Subcutaneous adipose tissue (tissue), 4 donors: Measurements from ENCODE around the gene ANKK1. TPM values are rescaled to one million over a fixed set of nuclear protein-coding genes. Genes with fewer than 3 reads are reported as not detected.

Experiments
- total RNA-seq, 4 donors: library from RNA; depleted of rRNA; stranded (reverse); fragments of >200 nt; gene quantifications; one replicate each; pipeline ENCODE4 v1.1.0, GENCODE V29; 2016
- TF ChIP-seq, protein P1 (sequence below): fragments of 450-650 bp; IDR thresholded peaks from one replicate; pipeline ENCODE4 v1.5.1; 2016; ENCODE audit warnings: low read depth, mild to moderate bottlenecking, control low read depth, antibody characterized with exemption, moderate library complexity

ANKK1 gene
- total RNA-seq, 4 donors from 2014 or later = 0.57 to 0.66 TPM; not detected in 2

DNA sequence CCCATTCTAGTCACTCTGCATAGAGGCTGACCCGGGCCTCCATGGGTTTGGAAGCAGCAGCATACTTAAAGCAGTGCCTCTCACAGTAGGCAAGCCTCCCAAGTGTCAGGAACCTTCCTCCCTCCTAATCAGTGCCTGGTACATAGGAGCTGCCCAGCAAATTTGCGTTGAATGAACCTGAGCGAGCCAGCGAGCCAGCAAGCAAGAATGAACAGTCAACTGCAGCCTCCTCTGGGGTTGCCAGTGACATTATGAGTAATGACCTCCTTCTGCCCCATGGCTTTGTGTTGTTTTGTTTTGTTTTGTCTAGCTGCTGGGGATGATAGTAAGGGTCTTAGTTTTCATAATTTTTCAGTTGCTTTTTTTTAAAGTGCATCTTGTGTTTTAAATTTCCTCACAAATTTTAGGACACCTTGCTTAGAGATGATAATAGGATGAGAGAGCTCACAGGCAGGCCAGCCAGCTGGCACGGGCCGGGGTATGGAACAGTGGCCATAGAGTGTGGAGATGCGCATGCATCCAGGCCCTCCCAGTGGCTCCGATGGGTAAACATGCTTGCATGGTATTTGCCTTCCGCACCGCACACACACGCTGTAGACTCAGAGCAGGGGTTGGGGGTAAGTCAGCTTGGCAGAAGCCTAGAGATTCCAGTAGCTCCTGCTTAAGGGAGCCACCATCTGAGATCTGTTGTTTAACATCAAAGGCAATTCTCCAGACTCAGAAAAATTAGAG, 37.1 kb upstream of the ANKK1 start:
- TF ChIP-seq, protein P1, sequence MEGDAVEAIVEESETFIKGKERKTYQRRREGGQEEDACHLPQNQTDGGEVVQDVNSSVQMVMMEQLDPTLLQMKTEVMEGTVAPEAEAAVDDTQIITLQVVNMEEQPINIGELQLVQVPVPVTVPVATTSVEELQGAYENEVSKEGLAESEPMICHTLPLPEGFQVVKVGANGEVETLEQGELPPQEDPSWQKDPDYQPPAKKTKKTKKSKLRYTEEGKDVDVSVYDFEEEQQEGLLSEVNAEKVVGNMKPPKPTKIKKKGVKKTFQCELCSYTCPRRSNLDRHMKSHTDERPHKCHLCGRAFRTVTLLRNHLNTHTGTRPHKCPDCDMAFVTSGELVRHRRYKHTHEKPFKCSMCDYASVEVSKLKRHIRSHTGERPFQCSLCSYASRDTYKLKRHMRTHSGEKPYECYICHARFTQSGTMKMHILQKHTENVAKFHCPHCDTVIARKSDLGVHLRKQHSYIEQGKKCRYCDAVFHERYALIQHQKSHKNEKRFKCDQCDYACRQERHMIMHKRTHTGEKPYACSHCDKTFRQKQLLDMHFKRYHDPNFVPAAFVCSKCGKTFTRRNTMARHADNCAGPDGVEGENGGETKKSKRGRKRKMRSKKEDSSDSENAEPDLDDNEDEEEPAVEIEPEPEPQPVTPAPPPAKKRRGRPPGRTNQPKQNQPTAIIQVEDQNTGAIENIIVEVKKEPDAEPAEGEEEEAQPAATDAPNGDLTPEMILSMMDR = no peak

DNA sequence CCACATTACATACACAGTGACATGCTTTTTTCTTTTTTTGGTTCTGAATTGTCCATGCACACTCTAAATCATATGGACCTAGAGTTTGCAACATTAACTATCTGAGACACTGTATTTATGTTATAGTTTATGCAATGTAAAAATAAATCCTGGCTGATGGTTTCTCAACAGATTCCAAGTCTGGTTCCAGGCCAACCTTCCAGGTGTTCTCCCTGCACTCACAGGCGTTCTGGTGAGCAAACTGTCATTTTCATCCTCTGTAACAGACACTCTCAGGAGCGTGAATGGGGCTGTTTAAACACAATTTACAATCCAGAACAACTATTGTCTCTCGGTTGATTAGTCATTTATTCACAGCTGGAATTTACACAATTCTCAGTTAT, 36.5 kb upstream of the ANKK1 start:
- TF ChIP-seq, protein P1 = no peak

DNA sequence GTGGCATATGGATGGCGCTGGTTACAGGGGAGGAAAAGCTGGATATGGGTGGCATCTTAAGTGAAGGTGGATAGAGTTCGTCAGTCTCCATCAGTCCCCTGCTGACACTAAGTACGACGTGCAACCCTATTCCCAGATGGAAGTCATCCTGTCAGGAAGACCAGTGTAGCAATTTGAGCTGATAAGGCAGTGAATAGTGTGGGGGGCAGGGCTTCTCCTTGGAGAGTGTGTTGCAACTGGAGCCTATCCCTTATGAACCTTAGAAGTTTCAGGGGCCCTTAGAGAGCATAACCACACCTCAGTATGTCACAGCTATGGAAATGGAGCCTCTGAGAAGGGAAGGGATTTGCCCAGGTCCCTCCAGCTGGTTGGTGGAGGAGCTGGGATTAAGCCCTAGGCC, 36.1 kb upstream of the ANKK1 start:
- TF ChIP-seq, protein P1 = no peak

DNA sequence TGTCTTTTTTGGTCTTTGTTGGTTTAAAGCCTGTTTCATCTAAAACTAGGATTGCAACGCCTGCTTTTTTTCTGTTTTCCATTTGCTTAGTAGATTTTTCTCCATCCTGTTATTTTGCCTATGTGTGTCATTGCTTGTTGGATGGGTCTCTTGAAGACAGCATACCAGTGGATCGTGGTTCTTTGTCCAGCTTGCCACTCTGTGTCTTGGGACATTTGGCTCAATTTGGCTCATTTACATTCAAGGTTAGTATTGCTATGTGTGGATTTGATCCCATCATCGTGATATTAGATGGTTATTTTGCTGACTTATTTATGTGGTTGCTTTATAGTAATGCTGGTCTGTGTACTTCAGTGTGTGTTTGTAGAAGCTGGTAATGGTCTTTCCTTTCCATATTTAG, 31.4 kb upstream of the ANKK1 start:
- TF ChIP-seq, protein P1 = no peak

DNA sequence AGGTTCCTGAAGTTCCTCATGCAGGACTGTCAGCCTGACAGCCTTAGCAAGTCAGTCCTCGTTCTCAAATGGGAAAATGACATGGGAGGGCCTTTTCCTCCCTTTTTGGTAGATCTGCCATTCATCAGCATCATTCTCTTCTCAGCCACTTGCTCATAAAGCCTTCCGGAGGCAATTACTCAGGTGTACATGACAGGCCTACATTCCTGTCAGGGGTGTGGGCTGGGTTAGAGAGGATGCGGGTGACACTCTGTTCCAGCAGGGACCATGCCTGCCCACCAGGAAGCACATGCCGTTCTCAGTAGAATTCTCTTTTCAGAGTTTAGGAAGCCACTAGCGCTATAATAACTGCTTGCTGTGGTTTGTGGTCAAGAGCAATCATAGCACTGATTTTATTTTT, 24.2 kb upstream of the ANKK1 start:
- TF ChIP-seq, protein P1 = no peak

DNA sequence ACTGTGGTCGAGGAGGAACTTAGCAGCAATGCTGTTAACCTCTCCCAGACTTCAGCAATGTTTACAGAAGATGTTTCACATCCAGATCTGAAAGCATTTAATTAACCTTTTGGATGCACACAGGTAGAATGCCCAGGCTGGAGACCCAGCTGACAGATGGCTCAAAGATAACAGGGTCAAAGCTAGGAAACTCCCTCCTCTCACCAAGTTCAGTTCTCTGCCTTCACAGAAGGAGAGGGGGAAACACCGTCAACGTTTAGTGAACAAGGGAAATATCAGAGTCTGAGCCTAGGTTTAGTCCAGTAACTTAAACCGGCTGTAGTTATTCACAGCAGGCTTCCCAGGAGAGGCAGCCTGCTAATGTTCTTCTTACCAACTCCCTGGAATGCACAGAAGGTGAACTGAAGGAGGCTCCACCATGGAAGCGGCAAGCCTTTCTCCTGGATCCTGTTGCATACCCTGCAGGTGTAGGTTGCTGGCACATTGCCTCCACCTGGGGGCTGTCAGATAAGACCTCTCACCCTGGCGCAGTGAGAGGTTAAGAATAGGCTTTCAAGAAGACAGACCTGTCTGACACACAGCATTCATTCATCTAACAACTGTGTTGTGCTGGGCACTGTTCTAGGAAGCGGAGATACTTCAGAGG, 23.5 kb upstream of the ANKK1 start:
- TF ChIP-seq, protein P1 = no peak

DNA sequence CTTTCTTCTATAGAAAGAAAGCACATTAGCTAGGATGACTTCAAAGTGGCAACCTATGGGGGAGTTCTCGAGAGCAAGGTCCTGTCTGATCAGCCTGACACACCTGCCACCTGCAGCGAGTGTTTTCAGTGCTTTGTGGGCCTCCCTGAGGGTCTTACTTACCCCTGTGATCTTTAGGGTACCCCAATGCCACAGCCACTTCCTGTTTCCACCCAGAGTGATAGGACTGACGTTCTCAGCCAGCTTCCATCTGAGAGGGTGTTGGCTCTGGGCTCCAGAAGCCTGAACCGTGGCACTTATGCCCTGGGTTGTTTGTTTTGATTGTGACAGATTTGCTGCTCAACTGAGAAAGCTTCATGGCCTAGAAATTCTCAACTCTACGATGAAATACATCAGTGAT, 21.7 kb upstream of the ANKK1 start:
- TF ChIP-seq, protein P1 = no peak
